Measurements from ENCODE around the gene PPP2R5C.

The PPP2R5C gene

GRCh38 chr14:101862711-101863110 lies 101.2 kb downstream of the PPP2R5C start:
- H3K79me2 ChIP-seq (ENCODE audit: insufficient read depth, low read length): peaks cover 96% of the 10 kb centered on the region
- H3K4me2 ChIP-seq (ENCODE audit: insufficient read depth, low read length): no peak overlapping the region
- H2AFZ ChIP-seq (ENCODE audit: low read depth, low read length): no peak overlapping the region
- H3K36me3 ChIP-seq (ENCODE audit: insufficient read depth, low read length): peaks cover 62% of the 10 kb centered on the region
- H3K27ac ChIP-seq (ENCODE audit: low read length): no peak overlapping the region
- no peaks in the 10 kb centered on the region for H3K27me3 ChIP-seq (ENCODE audit: insufficient read depth, low read length, poor library complexity)
- no peaks in the 10 kb centered on the region for H3K9me3 ChIP-seq (ENCODE audit: insufficient read depth, low read length, severe bottlenecking)
- DNase-seq: no peak
- peaks cover 29% of the 10 kb centered on the region for H4K20me1 ChIP-seq (ENCODE audit: insufficient read depth, low read length)
- no peak overlapping the region for H3K9ac ChIP-seq (ENCODE audit: low read depth, low read length)
- H3K4me1 ChIP-seq (ENCODE audit: insufficient read depth, low read length): no peaks in the 10 kb centered on the region
- TF ChIP-seq CTCF (IDR thresholded peaks at IDR 0.05; ENCODE audit: borderline replicate concordance, extremely low read depth, low read length, poor library complexity, severe bottlenecking) (no peak), EZH2 (IDR thresholded peaks at IDR 0.05; ENCODE audit: borderline replicate concordance, low read depth, low read length, severe bottlenecking) (no peak)
- no peak overlapping the region for H3K4me3 ChIP-seq (ENCODE audit: low read depth in 1 of 2, low read length in 2 of 2)
- ATAC-seq (ENCODE audit: insufficient read depth, low read depth): no peak

GRCh38 chr14:101865288-101865687 lies 103.8 kb downstream of the PPP2R5C start:
- no peak overlapping the region for H3K27ac ChIP-seq (ENCODE audit: low read length)

GRCh38 chr14:101867854-101868253 lies 106.3 kb downstream of the PPP2R5C start:
- Histone ChIP-seq H4K20me1 (ENCODE audit: insufficient read depth, low read length) (peaks cover 19% of the 10 kb centered on the region), H3K36me3 (ENCODE audit: insufficient read depth, low read length) (peaks cover 19% of the 10 kb centered on the region), H3K4me1 (ENCODE audit: insufficient read depth, low read length) (peaks cover 11% of the 10 kb centered on the region), H3K27me3 (ENCODE audit: insufficient read depth, low read length, poor library complexity) (no peaks in the 10 kb centered on the region), H3K9ac (ENCODE audit: low read depth, low read length) (no peak overlapping the region), H3K79me2 (ENCODE audit: insufficient read depth, low read length) (peaks cover 98% of the 10 kb centered on the region), H3K4me2 (ENCODE audit: insufficient read depth, low read length) (no peak overlapping the region), H3K9me3 (ENCODE audit: insufficient read depth, low read length, severe bottlenecking) (no peaks in the 10 kb centered on the region), H3K4me3 (ENCODE audit: low read depth in 1 of 2, low read length in 2 of 2) (no peak overlapping the region), H3K27ac (ENCODE audit: low read length) (no peak overlapping the region), H2AFZ (ENCODE audit: low read depth, low read length) (no peak overlapping the region)
- no peak for DNase-seq
- no peak for TF ChIP-seq EZH2 (IDR thresholded peaks at IDR 0.05; ENCODE audit: borderline replicate concordance, low read depth, low read length, severe bottlenecking)
- no peak for TF ChIP-seq CTCF (IDR thresholded peaks at IDR 0.05; ENCODE audit: borderline replicate concordance, extremely low read depth, low read length, poor library complexity, severe bottlenecking)
- ATAC-seq (ENCODE audit: insufficient read depth, low read depth): no peak

More at GRCh38 chr14:101865288-101865687, 103.8 kb downstream of the PPP2R5C start:
- no peak for DNase-seq
- Histone ChIP-seq H4K20me1 (ENCODE audit: insufficient read depth, low read length) (peaks cover 22% of the 10 kb centered on the region), H2AFZ (ENCODE audit: low read depth, low read length) (no peak overlapping the region), H3K4me3 (ENCODE audit: low read depth in 1 of 2, low read length in 2 of 2) (no peak overlapping the region), H3K9me3 (ENCODE audit: insufficient read depth, low read length, severe bottlenecking) (no peaks in the 10 kb centered on the region), H3K4me1 (ENCODE audit: insufficient read depth, low read length) (no peaks in the 10 kb centered on the region), H3K9ac (ENCODE audit: low read depth, low read length) (no peak overlapping the region), H3K27me3 (ENCODE audit: insufficient read depth, low read length, poor library complexity) (no peaks in the 10 kb centered on the region), H3K79me2 (ENCODE audit: insufficient read depth, low read length) (peaks cover 98% of the 10 kb centered on the region), H3K36me3 (ENCODE audit: insufficient read depth, low read length) (peaks cover 40% of the 10 kb centered on the region), H3K4me2 (ENCODE audit: insufficient read depth, low read length) (no peak overlapping the region)
- no peak for TF ChIP-seq CTCF (IDR thresholded peaks at IDR 0.05; ENCODE audit: borderline replicate concordance, extremely low read depth, low read length, poor library complexity, severe bottlenecking)
- no peak for TF ChIP-seq EZH2 (IDR thresholded peaks at IDR 0.05; ENCODE audit: borderline replicate concordance, low read depth, low read length, severe bottlenecking)
- no peak for ATAC-seq (ENCODE audit: insufficient read depth, low read depth)

- H2AFZ ChIP-seq (ENCODE audit: low read depth, low read length): no peak overlapping the region
- no peak for DNase-seq
- no peaks in the 10 kb centered on the region for H3K27me3 ChIP-seq (ENCODE audit: insufficient read depth, low read length, poor library complexity)
- H3K9me3 ChIP-seq (ENCODE audit: insufficient read depth, low read length, severe bottlenecking): no peaks in the 10 kb centered on the region
- peaks cover 98% of the 10 kb centered on the region for H3K79me2 ChIP-seq (ENCODE audit: insufficient read depth, low read length)
- TF ChIP-seq CTCF (IDR thresholded peaks at IDR 0.05; ENCODE audit: borderline replicate concordance, extremely low read depth, low read length, poor library complexity, severe bottlenecking) (no peak), EZH2 (IDR thresholded peaks at IDR 0.05; ENCODE audit: borderline replicate concordance, low read depth, low read length, severe bottlenecking) (no peak)
- H3K27ac ChIP-seq (ENCODE audit: low read length): no peak overlapping the region
- no peak overlapping the region for H3K9ac ChIP-seq (ENCODE audit: low read depth, low read length)
- peaks cover 19% of the 10 kb centered on the region for H4K20me1 ChIP-seq (ENCODE audit: insufficient read depth, low read length)
- no peak for ATAC-seq (ENCODE audit: insufficient read depth, low read depth)
- peaks cover 12% of the 10 kb centered on the region for H3K36me3 ChIP-seq (ENCODE audit: insufficient read depth, low read length)
- peaks cover 24% of the 10 kb centered on the region for H3K4me1 ChIP-seq (ENCODE audit: insufficient read depth, low read length)
- no peak overlapping the region for H3K4me3 ChIP-seq (ENCODE audit: low read depth in 1 of 2, low read length in 2 of 2)
- no peak overlapping the region for H3K4me2 ChIP-seq (ENCODE audit: insufficient read depth, low read length)
These were observed 107.7 kb downstream of the PPP2R5C start for GRCh38 chr14:101869217-101869616.

All from DND-41 (cell line).